GM12878 (cell line): ENCODE results near the gene IFT81. TPM values are rescaled to one million over a fixed set of nuclear protein-coding genes. Genes with fewer than 3 reads are reported as not detected.

ENCODE experiments used
- ATAC-seq: fragments of 200-7000 bp; cut with Tn5 transposase; 3 replicates; pipeline ENCODE4 v1.9.1; 2020; ENCODE audit warnings: mild to moderate bottlenecking, moderate library complexity
- BruUV-seq: library from RNA; stranded (reverse); fragments of 400-500 nt; replicated peaks from 2 replicates; lab custom pipeline; 2021; lab: Mats Ljungman, UMichigan
- CTCF ChIA-PET: fragments of 300-600 bp; sonication (Branson Sonifier 250); formaldehyde crosslinking; extraction: SDS; loops from one replicate; lab custom pipeline; 2021; ENCODE audit warnings: inconsistent platforms; lab: Yijun Ruan, JAX
- POLR2A ChIA-PET: fragments of 350-600 bp; formaldehyde crosslinking; extraction: SDS; loops from one replicate; lab custom pipeline; 2021; ENCODE audit warnings: inconsistent platforms; lab: Charles Lee
- RAD21 ChIA-PET: fragments of 300-600 bp; sonication (Branson Sonifier 250); formaldehyde crosslinking; loops from one replicate; lab custom pipeline; 2023; ENCODE audit warnings: antibody characterized with exemption; ENCODE audit not compliant: unreplicated experiment; lab: Charles Lee
- SMC1A ChIA-PET: fragments of 300-600 bp; sonication (Branson Sonifier 250); formaldehyde crosslinking; loops from one replicate; lab custom pipeline; 2023; ENCODE audit not compliant: unreplicated experiment, uncharacterized antibody; lab: Charles Lee
- DNase-seq: peaks from one replicate; pipeline ENCODE4 v3.0.0-alpha.2; 2011; ENCODE audit warnings: low read depth, low spot score
- FAIRE-seq: peaks from 3 replicates; lab custom pipeline; 2011; peaks lifted over from hg19 to GRCh38; lab: Jason Lieb, UNC
- H2AFZ ChIP-seq: 2 replicates; pipeline ENCODE4 v1.6.0; 2011; ENCODE audit warnings: low read depth, low read length, control low read depth; ENCODE audit not compliant: control insufficient read depth
- H3K27ac ChIP-seq: 2 replicates; pipeline ENCODE4 v1.5.1; 2011; ENCODE audit warnings: control low read depth; ENCODE audit not compliant: control insufficient read depth, insufficient read depth
- H3K27me3 ChIP-seq, 2 experiments: replicated peaks in 1 of 2; 2 replicates each; pipeline versions ENCODE4 v1.6.0 to v1.6.1; 2011; ENCODE audit warnings: low read length in 1 of 2; ENCODE audit not compliant: control insufficient read depth in 2 of 2, insufficient read depth in 2 of 2
- H3K36me3 ChIP-seq, 2 experiments: 2 replicates each; pipeline ENCODE4 v1.5.1; 2011; ENCODE audit warnings: low read length in 1 of 2; ENCODE audit not compliant: control insufficient read depth in 2 of 2, insufficient read depth in 2 of 2
- H3K4me1 ChIP-seq: 2 replicates; pipeline ENCODE4 v1.6.1; 2011; ENCODE audit warnings: mild to moderate bottlenecking, low read length, moderate library complexity, mixed read lengths; ENCODE audit not compliant: control insufficient read depth, insufficient read depth
- H3K4me2 ChIP-seq: 2 replicates; pipeline ENCODE4 v1.6.0; 2011; ENCODE audit warnings: control low read depth; ENCODE audit not compliant: control insufficient read depth, insufficient read depth
- H3K4me3 ChIP-seq: fragments of 200-600 bp; sonication (generic); 2 replicates; pipeline ENCODE4 v1.5.1; 2016
- H3K79me2 ChIP-seq: 2 replicates; pipeline ENCODE4 v1.6.0; 2011; ENCODE audit warnings: low read length; ENCODE audit not compliant: control insufficient read depth, insufficient read depth
- H3K9ac ChIP-seq: 2 replicates; pipeline ENCODE4 v1.8.0; 2011; ENCODE audit warnings: low read length, control low read depth, mixed read lengths; ENCODE audit not compliant: control insufficient read depth, insufficient read depth
- H3K9me3 ChIP-seq: replicated peaks from 3 replicates; pipeline ENCODE4 v1.5.1; 2011; ENCODE audit warnings: mild to moderate bottlenecking, low read length; ENCODE audit not compliant: control insufficient read depth, insufficient read depth
- H4K20me1 ChIP-seq: 2 replicates; pipeline ENCODE4 v1.6.0; 2011; ENCODE audit not compliant: control insufficient read depth, insufficient read depth
- ATF3 ChIP-seq: IDR thresholded peaks from 2 replicates; pipeline ENCODE4 v1.6.1; 2011; ENCODE audit warnings: low read depth, mild to moderate bottlenecking, low read length, moderate library complexity, borderline replicate concordance; ENCODE audit errors: extremely low read depth
- BCLAF1 ChIP-seq: fragments of 450-650 bp; IDR thresholded peaks from 2 replicates; pipeline ENCODE4 v1.6.1; 2017; ENCODE audit warnings: antibody characterized with exemption, mild to moderate bottlenecking, moderate library complexity
- BHLHE40 ChIP-seq, 2 experiments: fragments of 450-650 bp in 1 of 2; IDR thresholded peaks; 2 replicates each; pipeline ENCODE4 v1.6.1; 2011 to 2017; ENCODE audit warnings: low read depth in 2 of 2, borderline replicate concordance in 1 of 2, improper control_type of control experiment in 1 of 2, low read length in 1 of 2, mild to moderate bottlenecking in 1 of 2
- CREM ChIP-seq: IDR thresholded peaks from 2 replicates; pipeline ENCODE4 v1.6.1; 2014; ENCODE audit warnings: antibody characterized with exemption, low read depth
- CTCF ChIP-seq, 3 experiments: IDR thresholded peaks in 2 of 3; conservative IDR thresholded peaks in 1 of 3; 2 replicates each; pipeline ENCODE4 v1.5.1; 2011; ENCODE audit warnings: low read depth in 3 of 3, low read length in 3 of 3, mild to moderate bottlenecking in 3 of 3, control low read depth in 2 of 3, moderate library complexity in 2 of 3, inconsistent platforms in 1 of 3, mixed read lengths in 1 of 3; ENCODE audit not compliant: control insufficient read depth in 2 of 3, insufficient read depth in 1 of 3; ENCODE audit errors: extremely low read depth in 1 of 3
- E2F4 ChIP-seq: IDR thresholded peaks from 2 replicates; pipeline ENCODE4 v1.6.1; 2012; ENCODE audit warnings: low read depth, low read length, improper control_type of control experiment
- ESRRA ChIP-seq: IDR thresholded peaks from 2 replicates; pipeline ENCODE4 v1.6.1; 2012; ENCODE audit warnings: mild to moderate bottlenecking, low read length, improper control_type of control experiment
- MAX ChIP-seq: IDR thresholded peaks from 2 replicates; pipeline ENCODE4 v1.6.1; 2012; ENCODE audit warnings: low read depth, low read length, improper control_type of control experiment
- RUNX3 ChIP-seq: IDR thresholded peaks from 2 replicates; pipeline ENCODE4 v1.6.1; 2012; ENCODE audit warnings: low read length, inconsistent platforms
- SMARCA5 ChIP-seq: fragments of 450-650 bp; IDR thresholded peaks from 2 replicates; pipeline ENCODE4 v1.6.1; 2017; ENCODE audit warnings: mild to moderate bottlenecking
- ZBTB4 ChIP-seq: fragments of 450-650 bp; formaldehyde crosslinking; IDR thresholded peaks from 2 replicates; pipeline ENCODE4 v1.4.0; 2022; ENCODE audit warnings: mild to moderate bottlenecking, moderate library complexity
- WGBS: methylation state at CpG from one replicate; pipeline ENCODE4 v1.1.6; 2016; ENCODE audit warnings: low lambda C conversion rate; ENCODE audit not compliant: insufficient replicate concordance, insufficient coverage; ENCODE audit errors: missing lambda C conversion rate; 5-methylcytosine and 5-hydroxymethylcytosine counted together
- in situ Hi-C: fragments of 300-500 bp; cut with MboI; formaldehyde crosslinking; loops from 9 replicates; pipeline ENCODE4 v1.14.3; 2018; ENCODE audit warnings: mixed read lengths
- intact Hi-C: fragments of 100-400 bp; cut with micrococcal nuclease; formaldehyde crosslinking; loops from one replicate; pipeline ENCODE4 v1.14.2; 2022; ENCODE audit not compliant: unreplicated experiment
- polyA plus RNA-seq, 11 experiments: library from polyadenylated mRNA; depleted of rRNA in 4 of 11; unstranded in 6 of 11; stranded (reverse) in 5 of 11; fragments of >200 nt; fragmentation: Nextera tagmentation in 4 of 11; fragmentation: Illumina TruSeq in 1 of 11; extraction: Ambion mirVana in 4 of 11; extraction: Trizol in 1 of 11; gene quantifications; 1 replicate in 1 of 11; 2 replicates in 10 of 11; pipeline versions ENCODE4 v1.2.1 to v1.2.3, GENCODE V29; 2011 to 2016; ENCODE audit warnings: inconsistent platforms in 2 of 11, missing spikeins in 2 of 11, low read depth in 1 of 11
- total RNA-seq, 4 experiments: library from RNA; depleted of rRNA in 3 of 4; stranded (reverse); fragments of >200 nt in 3 of 4; fragmentation: Illumina TruSeq in 1 of 4; extraction: Trizol in 1 of 4; gene quantifications; 2 replicates each; pipeline versions ENCODE4 v1.2.1 to v1.2.3, GENCODE V29; 2013 to 2021

Gene IFT81
- total and polyA plus RNA-seq, 10 of the 15 experiments (the other 5 are each of a cell fraction or from before 2014, with no cell fraction given): 4.1 to 9.9 (median 5.6) TPM

- intact Hi-C loops: no loop called here
- Histone ChIP-seq H3K27me3 (no peaks in the 10 kb centered on the region), H3K27ac (no peak overlapping the region), H3K4me2 (no peak overlapping the region), H2AFZ (no peak overlapping the region), H3K4me1 (peaks cover 8% of the 10 kb centered on the region; the same call in 1 of the 2 replicates), H3K9me3 (no peaks in the 10 kb centered on the region; the same call in 2 of the 3 replicates), H3K9ac (no peak overlapping the region), H3K79me2 (no peaks in the 10 kb centered on the region), H4K20me1 (no peaks in the 10 kb centered on the region; the same call in 1 of the 2 replicates), H3K36me3 (no peaks in the 10 kb centered on the region; a peak in 1 of 4 replicates), H3K4me3 (no peak overlapping the region)
- CTCF ChIA-PET: interaction anchor here (1.0 to 7.4 kb wide), 3 partner anchors 9 to 325 kb away, joined by 3 to 59 read pairs (median 3); no protein-coding TSS in a partner anchor
- TF ChIP-seq E2F4 (no peak), ATF3 (no peak), ZBTB4 (CRISPR knock-in tag) (no peak), BCLAF1 (no peak), ESRRA (no peak), BHLHE40 (IDR thresholded peaks at IDR 0.05; ENCODE audit: borderline replicate concordance in 1 of 2, low read depth in 2 of 2, low read length in 1 of 2) (no peak), CREM (no peak), MAX (no peak), SMARCA5 (no peak), CTCF (IDR thresholded peaks at IDR 0.05 in 2 of 3, conservative IDR thresholded peaks at IDR 0.05 in 1 of 3; ENCODE audit: control insufficient read depth in 2 of 3, extremely low read depth in 1 of 3, insufficient read depth in 1 of 3, low read depth in 3 of 3, low read length in 3 of 3) (no peak), RUNX3 (no peak)
- DNase-seq (no peak), FAIRE-seq (no peak), ATAC-seq (no peak)
- no TSS peak for BruUV-seq
- SMC1A ChIA-PET: interaction anchor here (1.0 to 1.9 kb wide), 4 partner anchors 18 to 325 kb away, joined by 3 to 5 read pairs (median 3); no protein-coding TSS in a partner anchor
- WGBS: 3% methylated on average over 2 of the region's 2 CpGs
- RAD21 ChIA-PET: interaction anchor here (0.9 kb wide), 1 partner anchor 139 kb away, joined by 3 read pairs; no protein-coding TSS in a partner anchor
- POLR2A ChIA-PET: no interaction called here
- in situ Hi-C loops: loop anchor here (5.0 kb wide), 1 partner anchor 506 kb away; the partner anchor contains the start of gene TCTN1
Measured at GRCh38 chr12:110105986-110106385, 18.2 kb upstream of the IFT81 start.
